Right hindlimb (tissue), 1 donor: ENCODE results near the gene GYPE.
"Not testable (repeated sequence)": the region's sequence is repeated elsewhere in the genome, so short reads cannot be mapped to it uniquely, and the experiment has no call there.

Source experiments
- DNase-seq: peaks from one replicate; pipeline ENCODE4 v3.0.0-alpha.2; 2018

GYPE gene

GRCh38 chr4:143862716-143863115 is 42.6 kb downstream of the GYPE start:
- not testable (repeated sequence) for DNase-seq

- DNase-seq: no peak
These were observed 46.9 kb downstream of the GYPE start for GRCh38 chr4:143858456-143858855.

- DNase-seq: not testable (repeated sequence)
These were observed 47.7 kb downstream of the GYPE start for GRCh38 chr4:143857391-143858336.

GRCh38 chr4:143856017-143856557 is 49.3 kb downstream of the GYPE start:
- DNase-seq: not testable (repeated sequence)

- DNase-seq: not testable (repeated sequence)
These were observed 50.7 kb downstream of the GYPE start for GRCh38 chr4:143854645-143855044.

- DNase-seq: not testable (repeated sequence)
These were observed 56.1 kb downstream of the GYPE start for GRCh38 chr4:143849296-143849695.

GRCh38 chr4:143843506-143843832 is 61.9 kb downstream of the GYPE start:
- DNase-seq: not testable (repeated sequence)

- DNase-seq: not testable (repeated sequence)
These were observed 62.5 kb downstream of the GYPE start for GRCh38 chr4:143842624-143843505.

- DNase-seq: not testable (repeated sequence)
These were observed 65.9 kb downstream of the GYPE start for GRCh38 chr4:143839413-143839812.

GRCh38 chr4:143834196-143834595 is 71.2 kb downstream of the GYPE start:
- DNase-seq: not testable (repeated sequence)

GRCh38 chr4:143833676-143834075 is 71.7 kb downstream of the GYPE start:
- DNase-seq: not testable (repeated sequence)

- DNase-seq: not testable (repeated sequence)
These were observed 74.8 kb downstream of the GYPE start for GRCh38 chr4:143830576-143830975.

GRCh38 chr4:143829239-143829620 is 76.1 kb downstream of the GYPE start:
- not testable (repeated sequence) for DNase-seq
